IPS DF 6.9 (cell line): Measurements from ENCODE around the gene LILRA1.

Source experiments
- DNase-seq: peaks from one replicate; pipeline ENCODE4 v3.0.0-alpha.2; 2013; ENCODE audit warnings: low read depth, low spot score
- H3K27ac ChIP-seq: one replicate; pipeline ENCODE4 v1.5.1; 2013; ENCODE audit warnings: low read length, control low read depth
- H3K27me3 ChIP-seq: 2 replicates; pipeline ENCODE4 v1.6.1; 2013; ENCODE audit warnings: mild to moderate bottlenecking, low read length; ENCODE audit not compliant: control insufficient read depth, insufficient read depth
- H3K36me3 ChIP-seq: 2 replicates; pipeline ENCODE4 v1.6.1; 2013; ENCODE audit warnings: low read length; ENCODE audit not compliant: control insufficient read depth, insufficient read depth
- H3K4me1 ChIP-seq: 2 replicates; pipeline ENCODE4 v1.6.1; 2013; ENCODE audit warnings: low read length; ENCODE audit not compliant: control insufficient read depth, insufficient read depth
- H3K4me3 ChIP-seq: 2 replicates; pipeline ENCODE4 v1.5.1; 2013; ENCODE audit warnings: mild to moderate bottlenecking, low read length
- H3K9me3 ChIP-seq: 2 replicates; pipeline ENCODE4 v1.6.1; 2013; ENCODE audit warnings: low read length, inconsistent platforms; ENCODE audit not compliant: control insufficient read depth, insufficient read depth
- WGBS: extraction: QIAGEN DNeasy Blood & Tissue Kit; methylation state at CpG from one replicate; pipeline ENCODE4 v1.1.7; 2013; ENCODE audit warnings: mixed read lengths, missing lambda C conversion rate; ENCODE audit not compliant: insufficient read length, insufficient coverage; 5-methylcytosine and 5-hydroxymethylcytosine counted together

Gene LILRA1

GRCh38 chr19:54606891-54607784, 13.7 kb downstream of the LILRA1 start:
- Histone ChIP-seq H3K4me1 (no peaks in the 10 kb centered on the region), H3K27me3 (no peaks in the 10 kb centered on the region), H3K36me3 (no peaks in the 10 kb centered on the region; the same call in 1 of the 2 replicates), H3K27ac (no peak overlapping the region), H3K4me3 (no peak overlapping the region), H3K9me3 (peaks cover 24% of the 10 kb centered on the region)
- DNase-seq = no peak
- no CpG with 5 or more reads among the region's 16 CpGs for WGBS

GRCh38 chr19:54607785-54608150, 14.3 kb downstream of the LILRA1 start:
- WGBS = no CpG with 5 or more reads among the region's 5 CpGs
- H3K4me3 ChIP-seq = no peak overlapping the region
- peaks cover 23% of the 10 kb centered on the region for H3K9me3 ChIP-seq
- no peak overlapping the region for H3K27ac ChIP-seq
- no peaks in the 10 kb centered on the region for H3K27me3 ChIP-seq
- DNase-seq = no peak
- no peaks in the 10 kb centered on the region; the same call in 1 of the 2 replicates for H3K36me3 ChIP-seq
- no peaks in the 10 kb centered on the region for H3K4me1 ChIP-seq

- H3K27ac ChIP-seq = no peak overlapping the region
- DNase-seq = no peak
- H3K4me1 ChIP-seq = no peaks in the 10 kb centered on the region
- no CpG with 5 or more reads among the region's 7 CpGs for WGBS
- H3K27me3 ChIP-seq = no peaks in the 10 kb centered on the region
- H3K36me3 ChIP-seq = no peaks in the 10 kb centered on the region; the same call in 1 of the 2 replicates
- no peak overlapping the region for H3K4me3 ChIP-seq
- H3K9me3 ChIP-seq = peaks cover 23% of the 10 kb centered on the region
Measured at GRCh38 chr19:54608205-54608604, 14.8 kb downstream of the LILRA1 start.

GRCh38 chr19:54608792-54609191, 15.4 kb downstream of the LILRA1 start:
- no peaks in the 10 kb centered on the region for H3K27me3 ChIP-seq
- no CpG with 5 or more reads among the region's 15 CpGs for WGBS
- H3K9me3 ChIP-seq = peaks cover 23% of the 10 kb centered on the region
- H3K27ac ChIP-seq = no peak overlapping the region
- H3K36me3 ChIP-seq = no peaks in the 10 kb centered on the region; the same call in 1 of the 2 replicates
- H3K4me1 ChIP-seq = no peaks in the 10 kb centered on the region
- DNase-seq = no peak
- no peak overlapping the region for H3K4me3 ChIP-seq

GRCh38 chr19:54609356-54609791, 15.9 kb downstream of the LILRA1 start:
- H3K27ac ChIP-seq = no peak overlapping the region
- no peaks in the 10 kb centered on the region; the same call in 1 of the 2 replicates for H3K36me3 ChIP-seq
- no peaks in the 10 kb centered on the region for H3K4me1 ChIP-seq
- WGBS = no CpG with 5 or more reads among the region's 26 CpGs
- H3K4me3 ChIP-seq = no peak overlapping the region
- DNase-seq = no peak
- H3K9me3 ChIP-seq = peaks cover 23% of the 10 kb centered on the region
- no peaks in the 10 kb centered on the region for H3K27me3 ChIP-seq

GRCh38 chr19:54612428-54612827, 19.0 kb downstream of the LILRA1 start:
- no CpG with 5 or more reads among the region's 1 CpG for WGBS
- H3K27me3 ChIP-seq = no peaks in the 10 kb centered on the region
- no peak for DNase-seq
- no peaks in the 10 kb centered on the region; the same call in 1 of the 2 replicates for H3K36me3 ChIP-seq
- H3K4me1 ChIP-seq = no peaks in the 10 kb centered on the region
- no peak overlapping the region for H3K4me3 ChIP-seq
- no peak overlapping the region for H3K27ac ChIP-seq
- H3K9me3 ChIP-seq = peaks cover 18% of the 10 kb centered on the region

GRCh38 chr19:54614726-54615125, 21.3 kb downstream of the LILRA1 start:
- no peak overlapping the region for H3K27ac ChIP-seq
- H3K27me3 ChIP-seq = no peaks in the 10 kb centered on the region
- peaks cover 5% of the 10 kb centered on the region for H3K9me3 ChIP-seq
- WGBS = no CpG with 5 or more reads among the region's 1 CpG
- no peaks in the 10 kb centered on the region for H3K4me1 ChIP-seq
- no peak for DNase-seq
- no peaks in the 10 kb centered on the region for H3K36me3 ChIP-seq
- no peak overlapping the region for H3K4me3 ChIP-seq

GRCh38 chr19:54616057-54616456, 22.6 kb downstream of the LILRA1 start:
- Histone ChIP-seq H3K4me3 (no peak overlapping the region), H3K27me3 (no peaks in the 10 kb centered on the region), H3K36me3 (no peaks in the 10 kb centered on the region), H3K27ac (no peak overlapping the region), H3K9me3 (peaks cover 4% of the 10 kb centered on the region; the same call in 1 of the 2 replicates), H3K4me1 (no peaks in the 10 kb centered on the region)
- WGBS = no CpG with 5 or more reads among the region's 3 CpGs
- no peak for DNase-seq

GRCh38 chr19:54616821-54617560, 23.6 kb downstream of the LILRA1 start:
- Histone ChIP-seq H3K27ac (no peak overlapping the region), H3K4me1 (no peaks in the 10 kb centered on the region), H3K4me3 (no peak overlapping the region), H3K27me3 (no peaks in the 10 kb centered on the region), H3K9me3 (no peaks in the 10 kb centered on the region; the same call in 1 of the 2 replicates), H3K36me3 (no peaks in the 10 kb centered on the region)
- no CpG with 5 or more reads among the region's 5 CpGs for WGBS
- no peak for DNase-seq

GRCh38 chr19:54620464-54620863, 27.0 kb downstream of the LILRA1 start:
- Histone ChIP-seq H3K27ac (no peak overlapping the region), H3K36me3 (no peaks in the 10 kb centered on the region), H3K4me1 (no peaks in the 10 kb centered on the region), H3K4me3 (no peak overlapping the region), H3K9me3 (no peaks in the 10 kb centered on the region; the same call in 1 of the 2 replicates), H3K27me3 (no peaks in the 10 kb centered on the region)
- DNase-seq = no peak
- no CpG with 5 or more reads among the region's 4 CpGs for WGBS
